ENCODE results near the gene SLFN12L.
A peak's percentile ranks its signal among the peaks of the same experiment; 100 is the strongest.
"Not testable (repeated sequence)": the region's sequence is repeated elsewhere in the genome, so short reads cannot be mapped to it uniquely, and the experiment has no call there.

The SLFN12L gene

GRCh38 chr17:35537601-35538141 lies at the start of gene SLFN12L:
SLFN12L (minus strand) TSS chr17:35537678; CDS start chr17:35522364, 15,314 bp downstream.
- TF ChIP-seq ZNF274 (IDR thresholded peaks at IDR 0.05; ENCODE audit: low read depth, low read length) = no peak
- peak within 1 kb of the TSS; percentile 77 for H3K4me3 ChIP-seq (ENCODE audit: low read length)

GRCh38 chr17:35586569-35587073 lies 49.1 kb upstream of the SLFN12L start:
- peak overlapping the region; percentile 77 for H3K4me3 ChIP-seq (ENCODE audit: low read length)
- TF ChIP-seq ZNF274 (IDR thresholded peaks at IDR 0.05; ENCODE audit: low read depth, low read length) = no peak

DNA sequence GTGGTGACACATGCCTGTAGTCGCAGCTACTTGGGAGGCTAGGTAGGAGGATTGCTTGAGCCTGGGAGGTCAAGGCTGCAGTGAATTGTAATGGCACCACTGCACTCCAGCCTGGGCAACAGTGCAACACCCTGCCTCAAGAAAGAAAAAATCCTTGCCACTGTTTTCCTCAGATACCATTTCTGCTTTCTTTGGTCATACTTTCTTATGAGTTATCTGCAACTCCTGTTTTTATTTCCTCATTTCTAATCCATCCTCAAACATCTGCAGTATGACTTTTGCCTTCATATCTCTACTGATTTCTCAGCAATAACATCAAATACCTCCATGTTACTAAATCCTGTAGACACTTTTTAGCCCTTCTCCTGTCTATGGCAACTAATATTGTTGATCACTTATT lies 46.6 kb upstream of the SLFN12L start:
- H3K4me3 ChIP-seq (ENCODE audit: low read length) = no peak overlapping the region
- TF ChIP-seq ZNF274 (IDR thresholded peaks at IDR 0.05; ENCODE audit: low read depth, low read length) = no peak

- peak overlapping the region; percentile 91 for H3K4me3 ChIP-seq (ENCODE audit: low read length)
- no peak for TF ChIP-seq ZNF274 (IDR thresholded peaks at IDR 0.05; ENCODE audit: low read depth, low read length)
Observed at GRCh38 chr17:35578929-35579432, 41.5 kb upstream of the SLFN12L start.

GRCh38 chr17:35578197-35578928 lies 40.9 kb upstream of the SLFN12L start, which contains the start of gene PEX12:
PEX12 (minus strand) TSS chr17:35578571; CDS start chr17:35578021, 550 bp downstream.
- no peak for TF ChIP-seq ZNF274 (IDR thresholded peaks at IDR 0.05; ENCODE audit: low read depth, low read length)

GRCh38 chr17:35577830-35578196 lies 40.3 kb upstream of the SLFN12L start:
- peak overlapping the region; percentile 91 for H3K4me3 ChIP-seq (ENCODE audit: low read length)
- TF ChIP-seq ZNF274 (IDR thresholded peaks at IDR 0.05; ENCODE audit: low read depth, low read length) = no peak

More at GRCh38 chr17:35578197-35578928, 40.9 kb upstream of the SLFN12L start, which contains the start of gene PEX12:
- H3K4me3 ChIP-seq (ENCODE audit: low read length) = peak within 1 kb of the TSS; percentile 91

GRCh38 chr17:35575759-35576158 lies 38.3 kb upstream of the SLFN12L start:
- TF ChIP-seq ZNF274 (IDR thresholded peaks at IDR 0.05; ENCODE audit: low read depth, low read length) = no peak
- H3K4me3 ChIP-seq (ENCODE audit: low read length) = no peak overlapping the region

DNA sequence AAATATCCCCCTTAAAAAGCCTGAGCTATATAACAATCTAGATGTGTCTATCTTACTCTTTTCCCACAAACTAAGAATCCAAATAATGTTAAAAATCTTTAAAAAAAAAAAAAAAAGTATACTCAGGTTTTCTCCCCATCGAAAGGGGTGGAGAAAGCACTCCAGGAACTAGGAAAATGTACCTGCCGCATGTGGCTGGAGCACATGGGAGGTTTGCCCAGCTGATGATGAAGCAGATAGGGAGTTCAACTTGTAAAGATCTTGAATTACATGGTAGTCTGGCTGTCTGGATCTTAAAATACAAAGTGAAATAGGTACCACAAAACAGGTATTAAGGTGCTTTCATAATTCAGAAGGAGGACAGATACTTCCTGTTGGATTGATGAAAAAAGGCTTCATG lies 31.9 kb upstream of the SLFN12L start:
- TF ChIP-seq ZNF274 (IDR thresholded peaks at IDR 0.05; ENCODE audit: low read depth, low read length) = no peak
- peak overlapping the region; percentile 93; the same call in 1 of the 2 replicates for H3K4me3 ChIP-seq (ENCODE audit: low read length)

- peak overlapping the region; percentile 93 for H3K4me3 ChIP-seq (ENCODE audit: low read length)
- no peak for TF ChIP-seq ZNF274 (IDR thresholded peaks at IDR 0.05; ENCODE audit: low read depth, low read length)
Observed at GRCh38 chr17:35568561-35568960, 31.1 kb upstream of the SLFN12L start.

DNA sequence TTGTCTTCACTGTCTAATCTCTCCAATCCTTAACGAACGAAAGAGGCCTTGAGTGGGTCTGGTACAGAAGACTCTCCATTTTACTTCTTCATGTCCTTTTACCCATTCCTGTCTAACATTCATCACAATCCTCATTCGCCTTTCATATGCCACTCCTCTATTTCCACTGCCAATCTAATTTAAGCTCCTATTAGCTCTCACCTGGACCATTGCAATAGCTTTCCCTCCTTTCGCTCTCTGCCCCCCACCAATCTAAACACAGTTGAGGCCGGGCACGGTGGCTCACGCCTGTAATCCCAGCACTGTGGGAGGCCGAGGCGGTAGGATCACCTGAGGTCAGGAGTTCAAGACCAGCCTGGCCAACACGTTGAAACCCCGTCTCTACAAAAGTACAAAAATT lies 29.5 kb upstream of the SLFN12L start:
- TF ChIP-seq ZNF274 (IDR thresholded peaks at IDR 0.05; ENCODE audit: low read depth, low read length) = no peak
- H3K4me3 ChIP-seq (ENCODE audit: low read length) = peak overlapping the region; percentile 93; the same call in 1 of the 2 replicates

DNA sequence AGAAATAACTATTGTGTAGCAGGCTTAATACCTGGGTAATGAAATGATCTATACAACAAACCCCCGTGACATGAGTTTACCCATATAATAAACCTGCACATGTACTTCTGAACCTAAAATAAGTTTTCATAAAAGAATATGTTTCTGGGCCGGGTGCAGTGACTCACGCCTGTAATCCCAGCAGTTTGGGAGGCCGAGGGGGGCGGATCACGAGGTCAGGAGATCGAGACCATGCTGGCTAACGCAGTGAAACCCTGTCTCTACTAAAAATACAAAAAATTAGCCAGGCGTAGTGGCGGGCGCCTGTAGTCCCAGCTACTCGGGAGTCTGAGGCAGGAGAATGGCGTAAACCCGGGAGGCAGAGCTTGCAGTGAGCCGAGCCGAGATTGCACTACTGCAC lies 25.7 kb upstream of the SLFN12L start:
- H3K4me3 ChIP-seq (ENCODE audit: low read length) = not testable (repeated sequence)

GRCh38 chr17:35560703-35561102 lies 23.2 kb upstream of the SLFN12L start, which contains the start of gene SLFN14:
SLFN14 (minus strand) TSS chr17:35560819; CDS start chr17:35558062, 2,757 bp downstream.
- no peak for TF ChIP-seq ZNF274 (IDR thresholded peaks at IDR 0.05; ENCODE audit: low read depth, low read length)
- no peak within 1 kb of the TSS for H3K4me3 ChIP-seq (ENCODE audit: low read length)

- no peak for TF ChIP-seq ZNF274 (IDR thresholded peaks at IDR 0.05; ENCODE audit: low read depth, low read length)
- H3K4me3 ChIP-seq (ENCODE audit: low read length) = no peak overlapping the region
Observed at GRCh38 chr17:35559495-35560210, 22.2 kb upstream of the SLFN12L start.

DNA sequence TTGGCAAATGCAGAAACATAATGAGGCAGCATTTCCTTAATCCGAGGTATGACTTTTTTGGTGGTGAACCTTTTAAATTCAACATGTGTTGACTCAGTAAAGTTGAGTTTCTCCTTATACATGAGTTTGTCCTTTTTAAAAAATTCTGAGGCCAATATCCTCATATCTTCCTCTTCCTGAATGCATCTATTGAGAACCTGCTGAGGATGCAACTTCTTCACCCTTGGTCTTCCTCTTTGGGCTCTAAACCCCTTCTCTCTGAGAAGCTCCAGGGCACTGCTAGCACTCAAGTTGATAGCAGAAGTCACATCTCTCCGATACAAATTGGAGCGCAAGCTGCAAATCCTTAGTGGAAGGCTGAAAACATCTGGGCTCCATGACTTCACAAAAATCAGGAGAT lies 19.9 kb upstream of the SLFN12L start:
- TF ChIP-seq ZNF274 (IDR thresholded peaks at IDR 0.05; ENCODE audit: low read depth, low read length) = no peak
- H3K4me3 ChIP-seq (ENCODE audit: low read length) = no peak overlapping the region

Measured in GM08714 (cell line).